GM12878 (cell line): ENCODE data around the gene GLRX5. TPM values are rescaled to one million over a fixed set of nuclear protein-coding genes. Genes with fewer than 3 reads are reported as not detected.

Experiments
- ATAC-seq: fragments of 200-7000 bp; cut with Tn5 transposase; 3 replicates; pipeline ENCODE4 v1.9.1; 2020; ENCODE audit warnings: mild to moderate bottlenecking, moderate library complexity
- BruUV-seq: library from RNA; stranded (reverse); fragments of 400-500 nt; replicated peaks from 2 replicates; lab custom pipeline; 2021; lab: Mats Ljungman, UMichigan
- CTCF ChIA-PET: fragments of 300-600 bp; sonication (Branson Sonifier 250); formaldehyde crosslinking; extraction: SDS; loops from one replicate; lab custom pipeline; 2021; ENCODE audit warnings: inconsistent platforms; lab: Yijun Ruan, JAX
- POLR2A ChIA-PET: fragments of 350-600 bp; formaldehyde crosslinking; extraction: SDS; loops from one replicate; lab custom pipeline; 2021; ENCODE audit warnings: inconsistent platforms; lab: Charles Lee
- RAD21 ChIA-PET: fragments of 300-600 bp; sonication (Branson Sonifier 250); formaldehyde crosslinking; loops from one replicate; lab custom pipeline; 2023; ENCODE audit warnings: antibody characterized with exemption; ENCODE audit not compliant: unreplicated experiment; lab: Charles Lee
- SMC1A ChIA-PET: fragments of 300-600 bp; sonication (Branson Sonifier 250); formaldehyde crosslinking; loops from one replicate; lab custom pipeline; 2023; ENCODE audit not compliant: unreplicated experiment, uncharacterized antibody; lab: Charles Lee
- DNase-seq: peaks from one replicate; pipeline ENCODE4 v3.0.0-alpha.2; 2011; ENCODE audit warnings: low read depth, low spot score
- FAIRE-seq: peaks from 3 replicates; lab custom pipeline; 2011; peaks lifted over from hg19 to GRCh38; lab: Jason Lieb, UNC
- H2AFZ ChIP-seq: 2 replicates; pipeline ENCODE4 v1.6.0; 2011; ENCODE audit warnings: low read depth, low read length, control low read depth; ENCODE audit not compliant: control insufficient read depth
- H3K27ac ChIP-seq: 2 replicates; pipeline ENCODE4 v1.5.1; 2011; ENCODE audit warnings: control low read depth; ENCODE audit not compliant: control insufficient read depth, insufficient read depth
- H3K27me3 ChIP-seq, 2 experiments: replicated peaks in 1 of 2; 2 replicates each; pipeline versions ENCODE4 v1.6.0 to v1.6.1; 2011; ENCODE audit warnings: low read length in 1 of 2; ENCODE audit not compliant: control insufficient read depth in 2 of 2, insufficient read depth in 2 of 2
- H3K36me3 ChIP-seq, 2 experiments: 2 replicates each; pipeline ENCODE4 v1.5.1; 2011; ENCODE audit warnings: low read length in 1 of 2; ENCODE audit not compliant: control insufficient read depth in 2 of 2, insufficient read depth in 2 of 2
- H3K4me1 ChIP-seq: 2 replicates; pipeline ENCODE4 v1.6.1; 2011; ENCODE audit warnings: mild to moderate bottlenecking, low read length, moderate library complexity, mixed read lengths; ENCODE audit not compliant: control insufficient read depth, insufficient read depth
- H3K4me2 ChIP-seq: 2 replicates; pipeline ENCODE4 v1.6.0; 2011; ENCODE audit warnings: control low read depth; ENCODE audit not compliant: control insufficient read depth, insufficient read depth
- H3K4me3 ChIP-seq: fragments of 200-600 bp; sonication (generic); 2 replicates; pipeline ENCODE4 v1.5.1; 2016
- H3K79me2 ChIP-seq: 2 replicates; pipeline ENCODE4 v1.6.0; 2011; ENCODE audit warnings: low read length; ENCODE audit not compliant: control insufficient read depth, insufficient read depth
- H3K9ac ChIP-seq: 2 replicates; pipeline ENCODE4 v1.8.0; 2011; ENCODE audit warnings: low read length, control low read depth, mixed read lengths; ENCODE audit not compliant: control insufficient read depth, insufficient read depth
- H3K9me3 ChIP-seq: replicated peaks from 3 replicates; pipeline ENCODE4 v1.5.1; 2011; ENCODE audit warnings: mild to moderate bottlenecking, low read length; ENCODE audit not compliant: control insufficient read depth, insufficient read depth
- H4K20me1 ChIP-seq: 2 replicates; pipeline ENCODE4 v1.6.0; 2011; ENCODE audit not compliant: control insufficient read depth, insufficient read depth
- EGR1 ChIP-seq, 2 experiments: IDR thresholded peaks; 1 replicate in 1 of 2; 2 replicates in 1 of 2; pipeline ENCODE4 v1.6.1; 2011 to 2012; ENCODE audit warnings: low read depth in 2 of 2, low read length in 2 of 2, borderline replicate concordance in 1 of 2, mild to moderate bottlenecking in 1 of 2, moderate library complexity in 1 of 2
- IKZF1 ChIP-seq: fragments of 450-650 bp; conservative IDR thresholded peaks from 2 replicates; pipeline ENCODE4 v1.6.1; 2017; ENCODE audit warnings: antibody characterized with exemption, mild to moderate bottlenecking
- MLLT1 ChIP-seq: fragments of 450-650 bp; IDR thresholded peaks from 2 replicates; pipeline ENCODE4 v1.6.1; 2016; ENCODE audit warnings: mild to moderate bottlenecking
- PAX5 ChIP-seq: IDR thresholded peaks from 2 replicates; pipeline ENCODE4 v1.6.1; 2011; ENCODE audit warnings: low read depth, low read length, borderline replicate concordance
- SIX5 ChIP-seq: IDR thresholded peaks from 2 replicates; pipeline ENCODE4 v1.6.1; 2011; ENCODE audit warnings: mild to moderate bottlenecking, low read depth, low read length, moderate library complexity; ENCODE audit not compliant: severe bottlenecking
- WGBS: methylation state at CpG from one replicate; pipeline ENCODE4 v1.1.6; 2016; ENCODE audit warnings: low lambda C conversion rate; ENCODE audit not compliant: insufficient replicate concordance, insufficient coverage; ENCODE audit errors: missing lambda C conversion rate; 5-methylcytosine and 5-hydroxymethylcytosine counted together
- in situ Hi-C: fragments of 300-500 bp; cut with MboI; formaldehyde crosslinking; loops from 9 replicates; pipeline ENCODE4 v1.14.3; 2018; ENCODE audit warnings: mixed read lengths
- intact Hi-C: fragments of 100-400 bp; cut with micrococcal nuclease; formaldehyde crosslinking; loops from one replicate; pipeline ENCODE4 v1.14.2; 2022; ENCODE audit not compliant: unreplicated experiment
- polyA plus RNA-seq, 11 experiments: library from polyadenylated mRNA; depleted of rRNA in 4 of 11; unstranded in 6 of 11; stranded (reverse) in 5 of 11; fragments of >200 nt; fragmentation: Nextera tagmentation in 4 of 11; fragmentation: Illumina TruSeq in 1 of 11; extraction: Ambion mirVana in 4 of 11; extraction: Trizol in 1 of 11; gene quantifications; 1 replicate in 1 of 11; 2 replicates in 10 of 11; pipeline versions ENCODE4 v1.2.1 to v1.2.3, GENCODE V29; 2011 to 2016; ENCODE audit warnings: inconsistent platforms in 2 of 11, missing spikeins in 2 of 11, low read depth in 1 of 11
- total RNA-seq, 4 experiments: library from RNA; depleted of rRNA in 3 of 4; stranded (reverse); fragments of >200 nt in 3 of 4; fragmentation: Illumina TruSeq in 1 of 4; extraction: Trizol in 1 of 4; gene quantifications; 2 replicates each; pipeline versions ENCODE4 v1.2.1 to v1.2.3, GENCODE V29; 2013 to 2021

GLRX5 gene
- total and polyA plus RNA-seq, 10 of the 15 experiments (the other 5 are each of a cell fraction or from before 2014, with no cell fraction given): 12.8 to 139 (median 55.4) TPM

GRCh38 chr14:95495538-95496025 lies 39.3 kb upstream of the GLRX5 start (continued):
- TF ChIP-seq PAX5 (peak; percentile 92), EGR1 (IDR thresholded peaks at IDR 0.05; ENCODE audit: borderline replicate concordance in 1 of 2, low read depth in 2 of 2, low read length in 2 of 2) (peak in 1 of 2 experiments; percentile 73; a peak in 2 of 3 replicates), SIX5 (no peak)

GRCh38 chr14:95496111-95496681 lies 38.7 kb upstream of the GLRX5 start:
- Histone ChIP-seq H3K36me3 (peaks cover 2 to 10% of the 10 kb centered on the region in 2 experiments), H3K4me2 (peak overlapping the region; percentile 96), H4K20me1 (no peaks in the 10 kb centered on the region), H3K27me3 (no peaks in the 10 kb centered on the region), H3K27ac (peak overlapping the region; percentile 98), H3K79me2 (peaks cover 81% of the 10 kb centered on the region), H3K4me1 (peaks cover 66% of the 10 kb centered on the region), H3K9me3 (no peaks in the 10 kb centered on the region; the same call in 1 of the 3 replicates), H3K4me3 (peak overlapping the region; percentile 37; the same call in 1 of the 2 replicates), H2AFZ (no peak overlapping the region), H3K9ac (peak overlapping the region; percentile 66)
- no peak for TF ChIP-seq MLLT1
- TF ChIP-seq EGR1 (IDR thresholded peaks at IDR 0.05; ENCODE audit: borderline replicate concordance in 1 of 2, low read depth in 2 of 2, low read length in 2 of 2): no peak
- TF ChIP-seq IKZF1: no peak
- FAIRE-seq (no peak), ATAC-seq (peak; percentile 35), DNase-seq (no peak)
- RAD21 ChIA-PET: interaction anchor here (0.9 to 6.5 kb wide), 9 partner anchors 8 to 54 kb away, joined by 3 to 49 read pairs (median 9); partner anchors contain the start of gene SYNE3
- in situ Hi-C loops: no loop called here
- WGBS: 17% methylated on average over 4 of the region's 4 CpGs
- intact Hi-C loops: loop anchor here (5.0 kb wide), 1 partner anchor 36 kb away; no protein-coding TSS in a partner anchor
- CTCF ChIA-PET: interaction anchor here (1.0 to 6.0 kb wide), 9 partner anchors 9 to 53 kb away, joined by 3 to 36 read pairs (median 5); partner anchors contain the start of genes GLRX5 and SYNE3
- SMC1A ChIA-PET: interaction anchor here (0.6 to 8.8 kb wide), 14 partner anchors 7 to 257 kb away, joined by 3 to 69 read pairs (median 6); no protein-coding TSS in a partner anchor
- POLR2A ChIA-PET: interaction anchor here (1.3 to 17.4 kb wide), 3 partner anchors 10 to 27 kb away, joined by 6 to 276 read pairs (median 58); partner anchors contain the start of gene SYNE3
- BruUV-seq: no TSS peak
